ENCODE results near the gene GYS2. TPM values are rescaled to one million over a fixed set of nuclear protein-coding genes. Genes with fewer than 3 reads are reported as not detected.

GYS2 gene
- total RNA-seq, 1 experiment from 2014 or later, result not detected

GRCh38 chr12:21627924-21628323 is 23.3 kb upstream of the GYS2 start:
- ChIA-PET CTCF (no interaction called here), POLR2A (ENCODE audit: unreplicated experiment) (no interaction called here)
- no peaks in the 10 kb centered on the region for H3K79me2 ChIP-seq (ENCODE audit: low read length)
- ATAC-seq, result no peak
- H3K9me2 ChIP-seq (replicated peaks; ENCODE audit: low read length), result no peaks in the 10 kb centered on the region
- TF ChIP-seq EZH2phosphoT487 (IDR thresholded peaks at IDR 0.05; ENCODE audit: borderline replicate concordance, low read length), result no peak
- no peak for TF ChIP-seq CTCF (conservative IDR thresholded peaks at IDR 0.05; ENCODE audit: low read depth, low read length)
- H3K4me2 ChIP-seq (ENCODE audit: low read length), result no peak overlapping the region
- H3K9me3 ChIP-seq (ENCODE audit: low read length), result no peaks in the 10 kb centered on the region
- intact Hi-C loops (cut with micrococcal nuclease), result no loop called here
- no peaks in the 10 kb centered on the region for H3K27me3 ChIP-seq (ENCODE audit: low read length)
- H3K27ac ChIP-seq (ENCODE audit: low read length), result no peak overlapping the region
- H4K20me1 ChIP-seq (ENCODE audit: low read length), result no peaks in the 10 kb centered on the region
- no peaks in the 10 kb centered on the region for H3K36me3 ChIP-seq (ENCODE audit: low read depth, low read length)
- no peaks in the 10 kb centered on the region for H3K4me1 ChIP-seq (ENCODE audit: insufficient read depth, low read length)
- no peaks in the 10 kb centered on the region for H3F3A ChIP-seq (ENCODE audit: low read length, unreplicated experiment)
- no TSS peak for BruUV-seq (replicated peaks)
- no peak overlapping the region for H3K4me3 ChIP-seq (ENCODE audit: low read length)
- DNase-seq, result no peak
- H2AFZ ChIP-seq (ENCODE audit: low read length), result no peak overlapping the region
- H3K9ac ChIP-seq (ENCODE audit: low read length), result no peak overlapping the region

GRCh38 chr12:21618566-21618965 is 13.9 kb upstream of the GYS2 start:
- CTCF ChIA-PET, result no interaction called here
- Histone ChIP-seq H3K79me2 (ENCODE audit: low read length) (no peaks in the 10 kb centered on the region), H3K27me3 (ENCODE audit: low read length) (no peaks in the 10 kb centered on the region), H3K9ac (ENCODE audit: low read length) (no peak overlapping the region), H4K20me1 (ENCODE audit: low read length) (no peaks in the 10 kb centered on the region), H2AFZ (ENCODE audit: low read length) (no peak overlapping the region), H3K4me1 (ENCODE audit: insufficient read depth, low read length) (no peaks in the 10 kb centered on the region), H3K9me2 (replicated peaks; ENCODE audit: low read length) (no peaks in the 10 kb centered on the region), H3F3A (ENCODE audit: low read length, unreplicated experiment) (no peaks in the 10 kb centered on the region), H3K4me2 (ENCODE audit: low read length) (no peak overlapping the region), H3K9me3 (ENCODE audit: low read length) (no peaks in the 10 kb centered on the region), H3K36me3 (ENCODE audit: low read depth, low read length) (no peaks in the 10 kb centered on the region), H3K4me3 (ENCODE audit: low read length) (no peak overlapping the region), H3K27ac (ENCODE audit: low read length) (no peak overlapping the region)
- no peak for ATAC-seq
- intact Hi-C loops (cut with micrococcal nuclease), result no loop called here
- no peak for DNase-seq
- no TSS peak for BruUV-seq (replicated peaks)
- POLR2A ChIA-PET (ENCODE audit: unreplicated experiment), result no interaction called here
- no peak for TF ChIP-seq EZH2phosphoT487 (IDR thresholded peaks at IDR 0.05; ENCODE audit: borderline replicate concordance, low read length)
- TF ChIP-seq EZH2 (IDR thresholded peaks at IDR 0.05; ENCODE audit: low read length, unreplicated experiment), result no peak
- TF ChIP-seq CTCF (conservative IDR thresholded peaks at IDR 0.05; ENCODE audit: low read depth, low read length), result no peak

GRCh38 chr12:21617030-21617429 is 12.4 kb upstream of the GYS2 start:
- H3K4me1 ChIP-seq (ENCODE audit: insufficient read depth, low read length), result no peaks in the 10 kb centered on the region
- DNase-seq (no peak), ATAC-seq (no peak)
- BruUV-seq (replicated peaks), result no TSS peak
- H3K27me3 ChIP-seq (ENCODE audit: low read length), result no peaks in the 10 kb centered on the region
- no peaks in the 10 kb centered on the region for H3F3A ChIP-seq (ENCODE audit: low read length, unreplicated experiment)
- ChIA-PET POLR2A (ENCODE audit: unreplicated experiment) (no interaction called here), CTCF (no interaction called here)
- no peaks in the 10 kb centered on the region for H3K36me3 ChIP-seq (ENCODE audit: low read depth, low read length)
- no peak overlapping the region for H3K4me2 ChIP-seq (ENCODE audit: low read length)
- intact Hi-C loops (cut with micrococcal nuclease), result no loop called here
- H4K20me1 ChIP-seq (ENCODE audit: low read length), result no peaks in the 10 kb centered on the region
- H3K27ac ChIP-seq (ENCODE audit: low read length), result no peak overlapping the region
- H3K9me3 ChIP-seq (ENCODE audit: low read length), result no peaks in the 10 kb centered on the region
- H3K79me2 ChIP-seq (ENCODE audit: low read length), result no peaks in the 10 kb centered on the region
- H3K9ac ChIP-seq (ENCODE audit: low read length), result no peak overlapping the region
- H2AFZ ChIP-seq (ENCODE audit: low read length), result no peak overlapping the region
- H3K9me2 ChIP-seq (replicated peaks; ENCODE audit: low read length), result no peaks in the 10 kb centered on the region
- no peak overlapping the region for H3K4me3 ChIP-seq (ENCODE audit: low read length)
- TF ChIP-seq EZH2 (IDR thresholded peaks at IDR 0.05; ENCODE audit: low read length, unreplicated experiment), result no peak
- TF ChIP-seq CTCF (conservative IDR thresholded peaks at IDR 0.05; ENCODE audit: low read depth, low read length), result no peak
- TF ChIP-seq EZH2phosphoT487 (IDR thresholded peaks at IDR 0.05; ENCODE audit: borderline replicate concordance, low read length), result no peak

Data from PC-3 (cell line).